Stimulated activated CD8-positive, alpha-beta memory T cell treated with anti-CD3 and anti-CD28 coated beads, Interleukin-7, amount 100 ng/mL, for 4 hours (primary cell): ENCODE measurements around the gene PKD1L1.

Experiments used
- DNase-seq, 2 donors: peaks; one replicate each; pipeline ENCODE4 v3.0.0-alpha.2; 2020; ENCODE audit warnings: low read depth in 2 of 2

PKD1L1 gene

GRCh38 chr7:47906883-47907282 lies 41.4 kb downstream of the PKD1L1 start:
- DNase-seq: no peak

- DNase-seq: no peak
Measured at GRCh38 chr7:47905076-47905920, 43.0 kb downstream of the PKD1L1 start.

- no peak for DNase-seq
Measured at GRCh38 chr7:47902013-47902412, 46.3 kb downstream of the PKD1L1 start.

- no peak for DNase-seq
Measured at GRCh38 chr7:47901542-47901941, 46.7 kb downstream of the PKD1L1 start.

- DNase-seq: no peak
Measured at GRCh38 chr7:47897831-47898230, 50.4 kb downstream of the PKD1L1 start.

- DNase-seq: no peak
Measured at GRCh38 chr7:47896809-47897423, 51.4 kb downstream of the PKD1L1 start.

- no peak for DNase-seq
Measured at GRCh38 chr7:47895026-47895425, 53.2 kb downstream of the PKD1L1 start.

- no peak for DNase-seq
Measured at GRCh38 chr7:47893721-47894365, 54.4 kb downstream of the PKD1L1 start.

GRCh38 chr7:47893238-47893637 lies 55.0 kb downstream of the PKD1L1 start:
- DNase-seq: no peak

- DNase-seq: no peak
Measured at GRCh38 chr7:47890606-47891005, 57.7 kb downstream of the PKD1L1 start.

- DNase-seq: no peak
Measured at GRCh38 chr7:47890125-47890524, 58.1 kb downstream of the PKD1L1 start.

GRCh38 chr7:47889723-47890122 lies 58.5 kb downstream of the PKD1L1 start:
- no peak for DNase-seq

- no peak for DNase-seq
Measured at GRCh38 chr7:47888371-47889265, 59.6 kb downstream of the PKD1L1 start.

GRCh38 chr7:47887016-47887640 lies 61.1 kb downstream of the PKD1L1 start:
- no peak for DNase-seq

GRCh38 chr7:47885987-47886811 lies 62.1 kb downstream of the PKD1L1 start:
- DNase-seq: no peak

- DNase-seq: no peak
Measured at GRCh38 chr7:47885309-47885986, 62.8 kb downstream of the PKD1L1 start.

- DNase-seq: no peak
Measured at GRCh38 chr7:47884675-47885074, 63.6 kb downstream of the PKD1L1 start.

GRCh38 chr7:47882635-47883034 lies 65.6 kb downstream of the PKD1L1 start:
- no peak for DNase-seq

- no peak for DNase-seq
Measured at GRCh38 chr7:47881256-47881655, 67.0 kb downstream of the PKD1L1 start.

- DNase-seq: no peak
Measured at GRCh38 chr7:47878662-47879061, 69.6 kb downstream of the PKD1L1 start.
